Panc1 (cell line): ENCODE results near the gene TCEANC2.

Experiments used
- POLR2AphosphoS5 ChIP-seq: IDR thresholded peaks from 2 replicates; pipeline ENCODE4 v1.6.1; 2012; ENCODE audit warnings: mild to moderate bottlenecking, low read depth, low read length, moderate library complexity
- SIN3A ChIP-seq: IDR thresholded peaks from 2 replicates; pipeline ENCODE4 v1.6.1; 2012; ENCODE audit warnings: low read depth, mild to moderate bottlenecking, low read length, moderate library complexity, borderline replicate concordance; ENCODE audit not compliant: insufficient read depth
- TCF7L2 ChIP-seq: IDR thresholded peaks from 2 replicates; pipeline ENCODE4 v1.6.1; 2011; ENCODE audit warnings: mild to moderate bottlenecking, low read depth, low read length, inconsistent platforms
- TF ChIP-seq, protein P1 (sequence below): fragments of 450-650 bp; IDR thresholded peaks from 2 replicates; pipeline ENCODE4 v1.5.1; 2017; ENCODE audit warnings: mild to moderate bottlenecking
- TF ChIP-seq, protein P2 (sequence below), 2 experiments: IDR thresholded peaks; 2 replicates each; pipeline ENCODE4 v1.6.1; 2011 to 2012; ENCODE audit warnings: low read depth in 2 of 2, control low read depth in 1 of 2, low read length in 1 of 2, mild to moderate bottlenecking in 1 of 2, moderate library complexity in 1 of 2; ENCODE audit not compliant: insufficient read depth in 1 of 2

DNA sequence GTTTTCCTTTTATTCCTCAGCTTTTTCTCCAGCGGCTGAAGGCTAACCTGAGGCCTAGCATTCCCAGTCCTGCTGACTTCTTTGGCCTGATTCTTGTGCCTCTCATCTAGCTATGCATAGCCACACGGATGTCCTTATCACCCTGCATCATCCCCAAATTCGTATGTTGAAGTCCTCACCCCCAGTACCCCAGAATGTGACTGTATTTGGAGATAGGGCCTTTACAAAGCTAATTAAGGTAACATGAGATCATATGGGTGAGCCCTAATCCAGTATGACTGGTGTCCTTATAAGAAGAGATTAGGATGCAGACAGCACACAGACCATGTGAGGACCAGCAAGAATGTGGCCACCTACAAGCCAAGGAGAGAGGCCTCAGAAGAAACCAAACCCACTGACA lies 54.7 kb downstream of the TCEANC2 start:
- TF ChIP-seq, protein P1, sequence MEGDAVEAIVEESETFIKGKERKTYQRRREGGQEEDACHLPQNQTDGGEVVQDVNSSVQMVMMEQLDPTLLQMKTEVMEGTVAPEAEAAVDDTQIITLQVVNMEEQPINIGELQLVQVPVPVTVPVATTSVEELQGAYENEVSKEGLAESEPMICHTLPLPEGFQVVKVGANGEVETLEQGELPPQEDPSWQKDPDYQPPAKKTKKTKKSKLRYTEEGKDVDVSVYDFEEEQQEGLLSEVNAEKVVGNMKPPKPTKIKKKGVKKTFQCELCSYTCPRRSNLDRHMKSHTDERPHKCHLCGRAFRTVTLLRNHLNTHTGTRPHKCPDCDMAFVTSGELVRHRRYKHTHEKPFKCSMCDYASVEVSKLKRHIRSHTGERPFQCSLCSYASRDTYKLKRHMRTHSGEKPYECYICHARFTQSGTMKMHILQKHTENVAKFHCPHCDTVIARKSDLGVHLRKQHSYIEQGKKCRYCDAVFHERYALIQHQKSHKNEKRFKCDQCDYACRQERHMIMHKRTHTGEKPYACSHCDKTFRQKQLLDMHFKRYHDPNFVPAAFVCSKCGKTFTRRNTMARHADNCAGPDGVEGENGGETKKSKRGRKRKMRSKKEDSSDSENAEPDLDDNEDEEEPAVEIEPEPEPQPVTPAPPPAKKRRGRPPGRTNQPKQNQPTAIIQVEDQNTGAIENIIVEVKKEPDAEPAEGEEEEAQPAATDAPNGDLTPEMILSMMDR: no peak
- TF ChIP-seq POLR2AphosphoS5: no peak
- TF ChIP-seq, protein P2, sequence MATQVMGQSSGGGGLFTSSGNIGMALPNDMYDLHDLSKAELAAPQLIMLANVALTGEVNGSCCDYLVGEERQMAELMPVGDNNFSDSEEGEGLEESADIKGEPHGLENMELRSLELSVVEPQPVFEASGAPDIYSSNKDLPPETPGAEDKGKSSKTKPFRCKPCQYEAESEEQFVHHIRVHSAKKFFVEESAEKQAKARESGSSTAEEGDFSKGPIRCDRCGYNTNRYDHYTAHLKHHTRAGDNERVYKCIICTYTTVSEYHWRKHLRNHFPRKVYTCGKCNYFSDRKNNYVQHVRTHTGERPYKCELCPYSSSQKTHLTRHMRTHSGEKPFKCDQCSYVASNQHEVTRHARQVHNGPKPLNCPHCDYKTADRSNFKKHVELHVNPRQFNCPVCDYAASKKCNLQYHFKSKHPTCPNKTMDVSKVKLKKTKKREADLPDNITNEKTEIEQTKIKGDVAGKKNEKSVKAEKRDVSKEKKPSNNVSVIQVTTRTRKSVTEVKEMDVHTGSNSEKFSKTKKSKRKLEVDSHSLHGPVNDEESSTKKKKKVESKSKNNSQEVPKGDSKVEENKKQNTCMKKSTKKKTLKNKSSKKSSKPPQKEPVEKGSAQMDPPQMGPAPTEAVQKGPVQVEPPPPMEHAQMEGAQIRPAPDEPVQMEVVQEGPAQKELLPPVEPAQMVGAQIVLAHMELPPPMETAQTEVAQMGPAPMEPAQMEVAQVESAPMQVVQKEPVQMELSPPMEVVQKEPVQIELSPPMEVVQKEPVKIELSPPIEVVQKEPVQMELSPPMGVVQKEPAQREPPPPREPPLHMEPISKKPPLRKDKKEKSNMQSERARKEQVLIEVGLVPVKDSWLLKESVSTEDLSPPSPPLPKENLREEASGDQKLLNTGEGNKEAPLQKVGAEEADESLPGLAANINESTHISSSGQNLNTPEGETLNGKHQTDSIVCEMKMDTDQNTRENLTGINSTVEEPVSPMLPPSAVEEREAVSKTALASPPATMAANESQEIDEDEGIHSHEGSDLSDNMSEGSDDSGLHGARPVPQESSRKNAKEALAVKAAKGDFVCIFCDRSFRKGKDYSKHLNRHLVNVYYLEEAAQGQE (IDR thresholded peaks at IDR 0.05; ENCODE audit: insufficient read depth in 1 of 2, low read depth in 2 of 2, low read length in 1 of 2): no peak
- no peak for TF ChIP-seq TCF7L2
- no peak for TF ChIP-seq SIN3A
